ENCODE measurements around the gene CRP.
"Not testable (repeated sequence)": the region's sequence is repeated elsewhere in the genome, so short reads cannot be mapped to it uniquely, and the experiment has no call there.

Gene CRP

GRCh38 chr1:159699653-159700052 is 14.7 kb downstream of the CRP start:
- no peak for DNase-seq (ENCODE audit: low read depth)

- no peak for DNase-seq (ENCODE audit: low read depth)
Observed at GRCh38 chr1:159699246-159699645, 15.1 kb downstream of the CRP start.

- no peak for DNase-seq (ENCODE audit: low read depth)
Observed at GRCh38 chr1:159687511-159687910, 26.9 kb downstream of the CRP start.

GRCh38 chr1:159686599-159687299 is 27.6 kb downstream of the CRP start:
- DNase-seq (ENCODE audit: low read depth), result no peak

- DNase-seq (ENCODE audit: low read depth), result no peak
Observed at GRCh38 chr1:159678939-159679338, 35.5 kb downstream of the CRP start.

- DNase-seq (ENCODE audit: low read depth), result no peak
Observed at GRCh38 chr1:159675046-159675445, 39.3 kb downstream of the CRP start.

GRCh38 chr1:159672390-159672789 is 42.0 kb downstream of the CRP start:
- not testable (repeated sequence) for DNase-seq (ENCODE audit: low read depth)

- no peak for DNase-seq (ENCODE audit: low read depth)
Observed at GRCh38 chr1:159669338-159669737, 45.1 kb downstream of the CRP start.

- DNase-seq (ENCODE audit: low read depth), result no peak
Observed at GRCh38 chr1:159668739-159669138, 45.6 kb downstream of the CRP start.

- no peak for DNase-seq (ENCODE audit: low read depth)
Observed at GRCh38 chr1:159664247-159664646, 50.1 kb downstream of the CRP start.

- no peak for DNase-seq (ENCODE audit: low read depth)
Observed at GRCh38 chr1:159663552-159663951, 50.8 kb downstream of the CRP start.

Measured in activated T-cell treated with anti-CD3 and anti-CD28 coated beads for 1 hour (primary cell).